GM12878 (cell line): ENCODE data around the gene TACC2. TPM values are rescaled to one million over a fixed set of nuclear protein-coding genes. Genes with fewer than 3 reads are reported as not detected.

Experiments used
- ATAC-seq: fragments of 200-7000 bp; cut with Tn5 transposase; 3 replicates; pipeline ENCODE4 v1.9.1; 2020; ENCODE audit warnings: mild to moderate bottlenecking, moderate library complexity
- BruUV-seq: library from RNA; stranded (reverse); fragments of 400-500 nt; replicated peaks from 2 replicates; lab custom pipeline; 2021; lab: Mats Ljungman, UMichigan
- CTCF ChIA-PET: fragments of 300-600 bp; sonication (Branson Sonifier 250); formaldehyde crosslinking; extraction: SDS; loops from one replicate; lab custom pipeline; 2021; ENCODE audit warnings: inconsistent platforms; lab: Yijun Ruan, JAX
- POLR2A ChIA-PET: fragments of 350-600 bp; formaldehyde crosslinking; extraction: SDS; loops from one replicate; lab custom pipeline; 2021; ENCODE audit warnings: inconsistent platforms; lab: Charles Lee
- RAD21 ChIA-PET: fragments of 300-600 bp; sonication (Branson Sonifier 250); formaldehyde crosslinking; loops from one replicate; lab custom pipeline; 2023; ENCODE audit warnings: antibody characterized with exemption; ENCODE audit not compliant: unreplicated experiment; lab: Charles Lee
- SMC1A ChIA-PET: fragments of 300-600 bp; sonication (Branson Sonifier 250); formaldehyde crosslinking; loops from one replicate; lab custom pipeline; 2023; ENCODE audit not compliant: unreplicated experiment, uncharacterized antibody; lab: Charles Lee
- DNase-seq: peaks from one replicate; pipeline ENCODE4 v3.0.0-alpha.2; 2011; ENCODE audit warnings: low read depth, low spot score
- FAIRE-seq: peaks from 3 replicates; lab custom pipeline; 2011; peaks lifted over from hg19 to GRCh38; lab: Jason Lieb, UNC
- H2AFZ ChIP-seq: 2 replicates; pipeline ENCODE4 v1.6.0; 2011; ENCODE audit warnings: low read depth, low read length, control low read depth; ENCODE audit not compliant: control insufficient read depth
- H3K27ac ChIP-seq: 2 replicates; pipeline ENCODE4 v1.5.1; 2011; ENCODE audit warnings: control low read depth; ENCODE audit not compliant: control insufficient read depth, insufficient read depth
- H3K27me3 ChIP-seq, 2 experiments: replicated peaks in 1 of 2; 2 replicates each; pipeline versions ENCODE4 v1.6.0 to v1.6.1; 2011; ENCODE audit warnings: low read length in 1 of 2; ENCODE audit not compliant: control insufficient read depth in 2 of 2, insufficient read depth in 2 of 2
- H3K36me3 ChIP-seq, 2 experiments: 2 replicates each; pipeline ENCODE4 v1.5.1; 2011; ENCODE audit warnings: low read length in 1 of 2; ENCODE audit not compliant: control insufficient read depth in 2 of 2, insufficient read depth in 2 of 2
- H3K4me1 ChIP-seq: 2 replicates; pipeline ENCODE4 v1.6.1; 2011; ENCODE audit warnings: mild to moderate bottlenecking, low read length, moderate library complexity, mixed read lengths; ENCODE audit not compliant: control insufficient read depth, insufficient read depth
- H3K4me2 ChIP-seq: 2 replicates; pipeline ENCODE4 v1.6.0; 2011; ENCODE audit warnings: control low read depth; ENCODE audit not compliant: control insufficient read depth, insufficient read depth
- H3K4me3 ChIP-seq: fragments of 200-600 bp; sonication (generic); 2 replicates; pipeline ENCODE4 v1.5.1; 2016
- H3K79me2 ChIP-seq: 2 replicates; pipeline ENCODE4 v1.6.0; 2011; ENCODE audit warnings: low read length; ENCODE audit not compliant: control insufficient read depth, insufficient read depth
- H3K9ac ChIP-seq: 2 replicates; pipeline ENCODE4 v1.8.0; 2011; ENCODE audit warnings: low read length, control low read depth, mixed read lengths; ENCODE audit not compliant: control insufficient read depth, insufficient read depth
- H3K9me3 ChIP-seq: replicated peaks from 3 replicates; pipeline ENCODE4 v1.5.1; 2011; ENCODE audit warnings: mild to moderate bottlenecking, low read length; ENCODE audit not compliant: control insufficient read depth, insufficient read depth
- H4K20me1 ChIP-seq: 2 replicates; pipeline ENCODE4 v1.6.0; 2011; ENCODE audit not compliant: control insufficient read depth, insufficient read depth
- CHD2 ChIP-seq: IDR thresholded peaks from 2 replicates; pipeline ENCODE4 v1.6.1; 2011; ENCODE audit warnings: low read depth, low read length, improper control_type of control experiment, borderline replicate concordance
- E4F1 ChIP-seq: fragments of 450-650 bp; IDR thresholded peaks from 2 replicates; pipeline ENCODE4 v1.6.1; 2018; ENCODE audit warnings: borderline replicate concordance, mild to moderate bottlenecking; ENCODE audit not compliant: partially characterized antibody
- EZH2 ChIP-seq: IDR thresholded peaks from 2 replicates; pipeline ENCODE4 v1.6.1; 2012; ENCODE audit warnings: low read depth, mild to moderate bottlenecking, control low read depth, inconsistent platforms, low read length, borderline replicate concordance; ENCODE audit not compliant: control insufficient read depth
- HDAC2 ChIP-seq: fragments of 200-600 bp; sonication (generic); IDR thresholded peaks from 2 replicates; pipeline ENCODE4 v1.6.1; 2017
- NFIC ChIP-seq: IDR thresholded peaks from 2 replicates; pipeline ENCODE4 v1.6.1; 2012; ENCODE audit warnings: low read depth, mild to moderate bottlenecking, inconsistent platforms, low read length, moderate library complexity
- SMAD5 ChIP-seq: IDR thresholded peaks from 2 replicates; pipeline ENCODE4 v1.6.1; 2016; ENCODE audit warnings: antibody characterized with exemption, low read depth
- ZNF274 ChIP-seq: IDR thresholded peaks from one replicate; pipeline ENCODE4 v1.8.0; 2011; ENCODE audit not compliant: insufficient read length, insufficient read depth
- ZNF622 ChIP-seq: fragments of 450-650 bp; IDR thresholded peaks from 2 replicates; pipeline ENCODE4 v1.6.1; 2017; ENCODE audit warnings: mild to moderate bottlenecking, inconsistent platforms
- WGBS: methylation state at CpG from one replicate; pipeline ENCODE4 v1.1.6; 2016; ENCODE audit warnings: low lambda C conversion rate; ENCODE audit not compliant: insufficient replicate concordance, insufficient coverage; ENCODE audit errors: missing lambda C conversion rate; 5-methylcytosine and 5-hydroxymethylcytosine counted together
- in situ Hi-C: fragments of 300-500 bp; cut with MboI; formaldehyde crosslinking; loops from 9 replicates; pipeline ENCODE4 v1.14.3; 2018; ENCODE audit warnings: mixed read lengths
- intact Hi-C: fragments of 100-400 bp; cut with micrococcal nuclease; formaldehyde crosslinking; loops from one replicate; pipeline ENCODE4 v1.14.2; 2022; ENCODE audit not compliant: unreplicated experiment
- polyA plus RNA-seq, 11 experiments: library from polyadenylated mRNA; depleted of rRNA in 4 of 11; unstranded in 6 of 11; stranded (reverse) in 5 of 11; fragments of >200 nt; fragmentation: Nextera tagmentation in 4 of 11; fragmentation: Illumina TruSeq in 1 of 11; extraction: Ambion mirVana in 4 of 11; extraction: Trizol in 1 of 11; gene quantifications; 1 replicate in 1 of 11; 2 replicates in 10 of 11; pipeline versions ENCODE4 v1.2.1 to v1.2.3, GENCODE V29; 2011 to 2016; ENCODE audit warnings: inconsistent platforms in 2 of 11, missing spikeins in 2 of 11, low read depth in 1 of 11
- total RNA-seq, 4 experiments: library from RNA; depleted of rRNA in 3 of 4; stranded (reverse); fragments of >200 nt in 3 of 4; fragmentation: Illumina TruSeq in 1 of 4; extraction: Trizol in 1 of 4; gene quantifications; 2 replicates each; pipeline versions ENCODE4 v1.2.1 to v1.2.3, GENCODE V29; 2013 to 2021
- TF ChIP-seq, protein P1 (sequence below): fragments of 450-650 bp; IDR thresholded peaks from 2 replicates; pipeline ENCODE4 v1.6.1; 2016; ENCODE audit warnings: mild to moderate bottlenecking
- TF ChIP-seq, protein P2 (sequence below): IDR thresholded peaks from 2 replicates; pipeline ENCODE4 v1.6.1; 2011; ENCODE audit warnings: borderline replicate concordance, low read depth, mild to moderate bottlenecking, moderate library complexity, mixed read lengths, low read length; ENCODE audit not compliant: insufficient read depth; ENCODE audit errors: extremely low read length
- TF ChIP-seq, protein P3 (sequence below): IDR thresholded peaks from 2 replicates; pipeline ENCODE4 v1.6.1; 2011; ENCODE audit warnings: low read depth, mild to moderate bottlenecking, low read length, moderate library complexity, borderline replicate concordance; ENCODE audit errors: extremely low read depth

TACC2 gene
- total and polyA plus RNA-seq, 10 of the 15 experiments (the other 5 are each of a cell fraction or from before 2014, with no cell fraction given), result 0.07 to 0.64 (median 0.13) TPM; not detected in 5

- BruUV-seq, result no TSS peak
- FAIRE-seq, result no peak
- Histone ChIP-seq H3K27me3 (0 out of 4 replicates have a peak, but pooled peaks cover 3 to 4% of the 10 kb centered on the region in 2 experiments), H2AFZ (no peak overlapping the region), H3K27ac (no peak overlapping the region), H3K36me3 (no peaks in the 10 kb centered on the region), H3K9me3 (no peaks in the 10 kb centered on the region), H4K20me1 (no peaks in the 10 kb centered on the region), H3K79me2 (no peaks in the 10 kb centered on the region), H3K4me2 (no peak overlapping the region), H3K4me1 (no peaks in the 10 kb centered on the region), H3K9ac (no peak overlapping the region), H3K4me3 (no peak overlapping the region)
- DNase-seq, result no peak
- RAD21 ChIA-PET, result no interaction called here
- CTCF ChIA-PET, result interaction anchor here (1.6 kb wide), 1 partner anchor 19 kb away, joined by 3 read pairs; no protein-coding TSS in a partner anchor
- ATAC-seq, result no peak
- in situ Hi-C loops, result no loop called here
- POLR2A ChIA-PET, result no interaction called here
- SMC1A ChIA-PET, result no interaction called here
- WGBS, result 15% methylated on average over 9 of the region's 9 CpGs
- intact Hi-C loops, result no loop called here
- TF ChIP-seq EZH2, result no peak
Observed at GRCh38 chr10:122044713-122045112, 55.8 kb downstream of the TACC2 start.

DNA sequence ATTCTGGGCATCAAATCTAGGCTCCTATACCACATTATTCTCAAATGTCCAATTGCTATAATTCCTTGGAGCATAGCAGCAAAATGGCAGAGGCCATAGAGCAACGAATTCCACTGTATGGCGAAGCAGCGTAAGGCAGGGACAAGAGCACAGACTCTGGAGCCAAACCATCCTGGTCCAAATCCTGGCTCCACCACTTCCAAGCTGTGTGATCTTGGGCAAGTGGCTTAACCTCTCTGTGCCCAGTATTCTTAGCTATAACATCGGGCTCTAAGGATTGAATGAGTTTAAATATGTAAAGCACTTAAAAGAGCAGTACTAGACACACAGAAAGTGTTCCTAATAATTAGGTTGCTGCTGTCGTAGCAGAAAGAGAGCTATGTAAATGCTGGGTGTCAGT is 56.2 kb downstream of the TACC2 start:
- DNase-seq (no peak), FAIRE-seq (no peak), ATAC-seq (no peak)
- intact Hi-C loops (no loop called here), in situ Hi-C loops (no loop called here)
- Histone ChIP-seq H3K27ac (no peak overlapping the region), H3K4me1 (no peaks in the 10 kb centered on the region), H3K4me2 (no peak overlapping the region), H3K36me3 (no peaks in the 10 kb centered on the region), H3K79me2 (no peaks in the 10 kb centered on the region), H3K27me3 (0 out of 4 replicates have a peak, but pooled peaks cover 2 to 3% of the 10 kb centered on the region in 2 experiments), H3K4me3 (no peak overlapping the region), H2AFZ (no peak overlapping the region), H3K9me3 (no peaks in the 10 kb centered on the region), H4K20me1 (no peaks in the 10 kb centered on the region), H3K9ac (no peak overlapping the region)
- RAD21 ChIA-PET, result no interaction called here
- TF ChIP-seq, protein P1, sequence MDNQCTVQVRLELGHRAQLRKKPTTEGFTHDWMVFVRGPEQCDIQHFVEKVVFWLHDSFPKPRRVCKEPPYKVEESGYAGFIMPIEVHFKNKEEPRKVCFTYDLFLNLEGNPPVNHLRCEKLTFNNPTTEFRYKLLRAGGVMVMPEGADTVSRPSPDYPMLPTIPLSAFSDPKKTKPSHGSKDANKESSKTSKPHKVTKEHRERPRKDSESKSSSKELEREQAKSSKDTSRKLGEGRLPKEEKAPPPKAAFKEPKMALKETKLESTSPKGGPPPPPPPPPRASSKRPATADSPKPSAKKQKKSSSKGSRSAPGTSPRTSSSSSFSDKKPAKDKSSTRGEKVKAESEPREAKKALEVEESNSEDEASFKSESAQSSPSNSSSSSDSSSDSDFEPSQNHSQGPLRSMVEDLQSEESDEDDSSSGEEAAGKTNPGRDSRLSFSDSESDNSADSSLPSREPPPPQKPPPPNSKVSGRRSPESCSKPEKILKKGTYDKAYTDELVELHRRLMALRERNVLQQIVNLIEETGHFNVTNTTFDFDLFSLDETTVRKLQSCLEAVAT, result no peak
- TF ChIP-seq NFIC (no peak), ZNF622 (no peak), E4F1 (no peak), HDAC2 (no peak), CHD2 (no peak), ZNF274 (no peak), SMAD5 (no peak)
- TF ChIP-seq, protein P2, sequence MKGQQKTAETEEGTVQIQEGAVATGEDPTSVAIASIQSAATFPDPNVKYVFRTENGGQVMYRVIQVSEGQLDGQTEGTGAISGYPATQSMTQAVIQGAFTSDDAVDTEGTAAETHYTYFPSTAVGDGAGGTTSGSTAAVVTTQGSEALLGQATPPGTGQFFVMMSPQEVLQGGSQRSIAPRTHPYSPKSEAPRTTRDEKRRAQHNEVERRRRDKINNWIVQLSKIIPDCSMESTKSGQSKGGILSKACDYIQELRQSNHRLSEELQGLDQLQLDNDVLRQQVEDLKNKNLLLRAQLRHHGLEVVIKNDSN, result no peak
- TF ChIP-seq, protein P3, sequence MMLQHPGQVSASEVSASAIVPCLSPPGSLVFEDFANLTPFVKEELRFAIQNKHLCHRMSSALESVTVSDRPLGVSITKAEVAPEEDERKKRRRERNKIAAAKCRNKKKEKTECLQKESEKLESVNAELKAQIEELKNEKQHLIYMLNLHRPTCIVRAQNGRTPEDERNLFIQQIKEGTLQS, result no peak
- POLR2A ChIA-PET, result no interaction called here
- BruUV-seq, result no TSS peak
- CTCF ChIA-PET, result interaction anchor here (1.6 kb wide), 1 partner anchor 20 kb away, joined by 3 read pairs; no protein-coding TSS in a partner anchor
- 29% methylated on average over 5 of the region's 5 CpGs for WGBS
- SMC1A ChIA-PET, result no interaction called here
